ENCODE data around the gene ANGPTL2. TPM values are rescaled to one million over a fixed set of nuclear protein-coding genes. Genes with fewer than 3 reads are reported as not detected.

Gene ANGPTL2
- total RNA-seq, 1 donor from 2014 or later, result 34.8 TPM

- no peak for TF ChIP-seq CTCF (IDR thresholded peaks at IDR 0.05)
- Mint-ChIP-seq H3K4me3 (ENCODE audit: unreplicated experiment) (no peak overlapping the region), H3K4me1 (ENCODE audit: unreplicated experiment) (peaks cover 18% of the 10 kb centered on the region), H3K27me3 (ENCODE audit: unreplicated experiment) (no peaks in the 10 kb centered on the region), H3K9me3 (ENCODE audit: unreplicated experiment) (no peaks in the 10 kb centered on the region), H3K27ac (ENCODE audit: unreplicated experiment) (no peak overlapping the region), H3K36me3 (ENCODE audit: unreplicated experiment) (peaks cover 9% of the 10 kb centered on the region)
- DNase-seq (ENCODE audit: extremely low spot score, unreplicated experiment), result no peak
These were observed 10.4 kb downstream of the ANGPTL2 start for GRCh38 chr9:127112056-127112455.

GRCh38 chr9:127109212-127109711 is 13.2 kb downstream of the ANGPTL2 start:
- Mint-ChIP-seq H3K9me3 (ENCODE audit: unreplicated experiment) (no peaks in the 10 kb centered on the region), H3K27ac (ENCODE audit: unreplicated experiment) (no peak overlapping the region), H3K4me3 (ENCODE audit: unreplicated experiment) (no peak overlapping the region), H3K27me3 (ENCODE audit: unreplicated experiment) (no peaks in the 10 kb centered on the region), H3K36me3 (ENCODE audit: unreplicated experiment) (peaks cover 28% of the 10 kb centered on the region), H3K4me1 (ENCODE audit: unreplicated experiment) (peaks cover 18% of the 10 kb centered on the region)
- TF ChIP-seq CTCF (IDR thresholded peaks at IDR 0.05), result no peak
- DNase-seq (ENCODE audit: extremely low spot score, unreplicated experiment), result no peak

GRCh38 chr9:127107929-127108876 is 14.2 kb downstream of the ANGPTL2 start:
- H3K27ac Mint-ChIP-seq (ENCODE audit: unreplicated experiment), result no peak overlapping the region
- DNase-seq (ENCODE audit: extremely low spot score, unreplicated experiment), result no peak
- no peak for TF ChIP-seq CTCF (IDR thresholded peaks at IDR 0.05)

GRCh38 chr9:127107171-127107928 is 15.1 kb downstream of the ANGPTL2 start:
- Mint-ChIP-seq H3K36me3 (ENCODE audit: unreplicated experiment) (peaks cover 28% of the 10 kb centered on the region), H3K27ac (ENCODE audit: unreplicated experiment) (no peak overlapping the region), H3K9me3 (ENCODE audit: unreplicated experiment) (no peaks in the 10 kb centered on the region), H3K4me3 (ENCODE audit: unreplicated experiment) (no peak overlapping the region), H3K4me1 (ENCODE audit: unreplicated experiment) (peaks cover under 1% of the 10 kb centered on the region), H3K27me3 (ENCODE audit: unreplicated experiment) (no peaks in the 10 kb centered on the region)
- TF ChIP-seq CTCF (IDR thresholded peaks at IDR 0.05), result no peak
- DNase-seq (ENCODE audit: extremely low spot score, unreplicated experiment), result no peak

More at GRCh38 chr9:127107929-127108876, 14.2 kb downstream of the ANGPTL2 start:
- H3K4me1 Mint-ChIP-seq (ENCODE audit: unreplicated experiment), result peaks cover 8% of the 10 kb centered on the region
- H3K27me3 Mint-ChIP-seq (ENCODE audit: unreplicated experiment), result no peaks in the 10 kb centered on the region
- H3K36me3 Mint-ChIP-seq (ENCODE audit: unreplicated experiment), result peaks cover 28% of the 10 kb centered on the region
- H3K9me3 Mint-ChIP-seq (ENCODE audit: unreplicated experiment), result no peaks in the 10 kb centered on the region
- no peak overlapping the region for H3K4me3 Mint-ChIP-seq (ENCODE audit: unreplicated experiment)

GRCh38 chr9:127106466-127106855 is 16.0 kb downstream of the ANGPTL2 start:
- no peak overlapping the region for H3K27ac Mint-ChIP-seq (ENCODE audit: unreplicated experiment)
- no peaks in the 10 kb centered on the region for H3K4me1 Mint-ChIP-seq (ENCODE audit: unreplicated experiment)
- H3K4me3 Mint-ChIP-seq (ENCODE audit: unreplicated experiment), result no peak overlapping the region
- peaks cover 30% of the 10 kb centered on the region for H3K36me3 Mint-ChIP-seq (ENCODE audit: unreplicated experiment)
- TF ChIP-seq CTCF (IDR thresholded peaks at IDR 0.05), result no peak
- no peaks in the 10 kb centered on the region for H3K9me3 Mint-ChIP-seq (ENCODE audit: unreplicated experiment)
- no peak for DNase-seq (ENCODE audit: extremely low spot score, unreplicated experiment)
- no peaks in the 10 kb centered on the region for H3K27me3 Mint-ChIP-seq (ENCODE audit: unreplicated experiment)
